GM23248 (cell line): ENCODE measurements around the gene PIEZO1.

ENCODE experiments used
- EZH2 ChIP-seq: fragments of 200-600 bp; sonication (generic); IDR thresholded peaks from 2 replicates; pipeline ENCODE4 v1.6.1; 2018; ENCODE audit warnings: antibody characterized with exemption, mild to moderate bottlenecking; ENCODE audit not compliant: insufficient read depth, poor library complexity, severe bottlenecking
- EZH2phosphoT487 ChIP-seq: fragments of 200-600 bp; sonication (generic); IDR thresholded peaks from 2 replicates; pipeline ENCODE4 v1.6.1; 2018; ENCODE audit warnings: antibody characterized with exemption, moderate library complexity, mild to moderate bottlenecking, low read depth; ENCODE audit not compliant: insufficient read depth

- TF ChIP-seq EZH2phosphoT487 (no peak), EZH2 (no peak)
Observed at GRCh38 chr16:88818575-88818874, 33.5 kb upstream of the PIEZO1 start.
